GM21423 (cell line): ENCODE results near the gene C2CD5.

ENCODE experiments used
- ATAC-seq: cut with Tn5 transposase; IDR thresholded peaks from one replicate; pipeline ENCODE4 v1.9.1; 2021; ENCODE audit warnings: mild to moderate bottlenecking, moderate library complexity; ENCODE audit not compliant: unreplicated experiment

C2CD5 gene

DNA sequence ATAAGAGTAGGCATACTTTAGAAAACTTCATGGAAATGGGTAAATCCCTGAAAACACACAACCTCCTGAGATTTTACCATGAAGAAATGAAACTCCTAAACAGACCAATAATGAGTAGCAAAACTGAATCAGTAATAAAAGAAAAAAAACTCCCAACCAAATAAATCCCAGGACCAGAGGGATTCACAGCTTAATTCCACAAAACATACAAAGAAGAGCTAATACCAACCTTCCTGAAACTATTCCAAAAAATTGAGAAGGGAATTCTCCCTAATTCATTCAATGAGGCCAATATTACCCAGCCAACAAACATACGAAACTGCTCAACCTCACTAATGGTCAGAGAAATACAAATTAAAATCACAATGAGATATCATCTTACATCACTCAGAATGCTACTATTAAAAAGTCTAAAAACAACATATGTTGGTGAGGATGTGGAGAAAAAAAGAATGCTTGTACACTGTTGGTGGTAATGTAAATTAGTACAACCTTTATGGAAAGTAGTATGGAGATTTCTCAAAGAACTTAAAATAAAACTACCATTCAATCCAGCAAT, 112.6 kb downstream of the C2CD5 start:
- ATAC-seq, result no peak

DNA sequence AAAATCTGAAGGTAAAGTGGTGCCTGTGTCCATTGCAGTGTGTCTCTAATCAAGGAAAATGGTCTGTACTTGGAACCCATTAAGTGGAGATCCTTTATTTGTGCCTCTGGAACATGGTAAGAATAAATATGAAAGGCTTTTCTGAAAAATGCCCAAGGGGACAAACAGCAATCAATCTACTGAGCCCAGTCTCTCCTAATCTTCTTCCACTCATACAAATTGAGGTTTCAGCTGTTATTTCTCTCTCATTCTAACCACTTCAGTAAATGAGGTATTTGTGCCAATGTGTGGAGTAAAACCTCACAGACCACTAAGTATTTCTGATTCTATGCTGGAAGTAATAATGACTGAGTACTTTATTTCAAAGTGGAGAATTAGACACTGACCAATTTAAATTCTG, 127.5 kb downstream of the C2CD5 start:
- ATAC-seq, result no peak

DNA sequence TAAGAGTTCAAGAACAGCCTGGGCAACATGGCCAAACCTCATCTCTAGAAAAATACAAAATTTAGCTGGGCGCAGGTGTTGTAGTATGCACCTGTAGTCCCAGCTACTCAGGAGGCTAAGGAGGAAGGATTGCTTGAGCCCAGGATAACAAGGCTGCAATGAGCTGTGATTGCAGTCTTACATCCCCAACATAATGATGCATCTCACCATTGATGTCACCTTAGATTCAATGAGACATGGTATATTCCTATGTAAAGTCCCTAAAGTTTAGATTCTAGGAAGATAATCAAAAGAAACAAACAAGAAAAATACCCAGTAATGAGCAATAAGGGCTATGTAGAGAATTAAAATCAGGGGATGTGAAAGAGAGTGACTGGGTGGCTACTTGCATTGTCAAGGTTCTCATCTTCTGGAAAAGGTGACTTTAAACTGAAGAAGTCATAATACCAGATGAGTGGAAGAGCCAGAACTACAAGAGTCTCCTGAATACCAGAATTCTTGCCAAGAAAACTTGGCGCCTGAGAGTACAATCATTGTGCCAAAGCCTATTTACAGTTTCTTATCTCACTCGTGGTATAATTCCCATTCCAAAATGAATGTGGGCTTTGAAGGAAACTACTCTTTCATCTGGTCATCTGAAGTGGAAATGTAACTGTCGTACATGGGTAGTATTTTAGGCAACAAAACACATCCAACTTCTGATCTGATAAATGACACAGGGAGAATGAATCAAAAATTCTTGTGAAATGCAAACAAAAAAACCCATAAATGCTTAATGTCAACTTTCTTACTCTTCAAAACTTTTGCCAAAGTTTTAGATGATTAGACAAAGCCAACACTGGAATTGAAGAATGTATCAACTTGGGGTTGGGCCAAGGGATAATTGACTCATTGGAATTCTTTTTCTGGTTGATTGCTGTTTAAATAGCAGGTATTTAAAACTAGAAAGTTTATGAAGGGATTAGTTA, 128.7 kb downstream of the C2CD5 start:
- no peak for ATAC-seq

DNA sequence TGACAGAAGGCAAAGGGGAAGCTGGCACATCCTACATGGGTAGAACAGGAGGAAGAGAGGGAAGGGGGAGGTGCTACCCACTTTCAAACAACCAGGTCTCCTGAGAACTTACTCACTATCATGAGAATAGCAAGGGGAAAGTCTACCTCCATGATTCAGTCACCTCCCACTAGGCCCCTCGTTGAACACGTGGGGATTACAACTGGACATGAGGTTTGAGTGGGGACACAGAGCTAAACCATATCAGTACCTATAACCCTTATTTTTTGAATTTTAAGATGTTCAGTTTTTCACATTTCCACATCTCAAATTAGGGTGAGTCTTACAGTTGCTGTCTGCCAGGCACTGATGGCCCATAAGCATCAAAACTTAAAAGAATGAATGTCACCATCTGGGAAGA, 129.6 kb downstream of the C2CD5 start:
- no peak for ATAC-seq

DNA sequence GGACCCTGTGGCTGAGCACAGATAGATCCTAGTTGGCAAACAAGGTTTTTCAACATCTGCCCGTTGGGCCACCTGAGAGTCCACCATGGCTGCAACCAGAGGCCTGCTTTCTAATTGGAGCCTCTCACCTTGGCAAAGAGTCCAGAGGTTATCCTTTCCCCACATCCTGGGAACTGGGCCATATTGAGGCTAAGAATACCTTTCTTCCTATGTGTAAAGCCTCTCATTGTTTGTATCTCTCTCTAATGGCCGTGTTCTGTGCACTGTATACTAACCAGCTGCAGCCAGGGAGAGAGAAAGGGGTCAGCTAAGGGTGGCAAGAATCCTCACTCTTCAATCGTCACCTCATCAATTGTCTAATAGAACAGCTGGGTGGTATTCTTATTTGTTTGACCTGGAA, 130.8 kb downstream of the C2CD5 start:
- no peak for ATAC-seq

DNA sequence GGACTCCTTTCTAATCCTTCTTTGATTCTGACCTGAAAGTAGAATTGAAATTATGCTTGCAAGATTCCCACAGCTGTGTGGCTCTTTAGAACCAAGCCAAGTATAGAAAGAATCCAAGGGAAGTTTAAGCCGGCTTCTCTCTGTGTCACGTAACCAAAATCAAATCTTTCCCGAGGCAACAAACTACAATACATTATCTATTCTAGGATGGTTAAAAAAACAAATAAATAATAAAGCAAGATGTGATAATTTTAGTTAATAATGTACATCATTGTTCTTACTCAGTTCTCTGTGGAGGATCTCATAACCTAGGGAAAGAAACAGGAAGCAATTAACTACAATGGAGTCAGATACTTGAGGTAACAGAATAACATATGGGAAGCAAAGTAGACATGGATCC, 131.8 kb downstream of the C2CD5 start:
- ATAC-seq, result no peak

DNA sequence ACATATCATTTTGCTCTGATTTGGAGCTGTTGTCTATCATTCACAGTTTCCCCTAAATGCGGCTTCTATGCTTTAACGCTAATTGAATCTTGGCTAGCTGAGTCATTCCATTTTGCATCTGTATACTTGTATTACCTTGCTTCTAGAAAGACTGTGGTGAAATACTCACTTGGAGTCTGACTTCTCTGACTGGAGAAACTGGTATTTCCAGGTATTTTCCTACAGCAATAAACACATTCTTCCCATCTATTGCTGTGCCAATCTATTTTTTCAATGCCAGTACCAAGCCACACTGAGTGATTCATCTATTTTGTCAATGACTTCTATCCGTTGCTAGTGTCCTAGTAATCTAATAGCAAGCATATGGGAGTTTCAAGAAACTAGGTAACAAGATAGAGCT, 133.9 kb downstream of the C2CD5 start:
- ATAC-seq, result no peak

DNA sequence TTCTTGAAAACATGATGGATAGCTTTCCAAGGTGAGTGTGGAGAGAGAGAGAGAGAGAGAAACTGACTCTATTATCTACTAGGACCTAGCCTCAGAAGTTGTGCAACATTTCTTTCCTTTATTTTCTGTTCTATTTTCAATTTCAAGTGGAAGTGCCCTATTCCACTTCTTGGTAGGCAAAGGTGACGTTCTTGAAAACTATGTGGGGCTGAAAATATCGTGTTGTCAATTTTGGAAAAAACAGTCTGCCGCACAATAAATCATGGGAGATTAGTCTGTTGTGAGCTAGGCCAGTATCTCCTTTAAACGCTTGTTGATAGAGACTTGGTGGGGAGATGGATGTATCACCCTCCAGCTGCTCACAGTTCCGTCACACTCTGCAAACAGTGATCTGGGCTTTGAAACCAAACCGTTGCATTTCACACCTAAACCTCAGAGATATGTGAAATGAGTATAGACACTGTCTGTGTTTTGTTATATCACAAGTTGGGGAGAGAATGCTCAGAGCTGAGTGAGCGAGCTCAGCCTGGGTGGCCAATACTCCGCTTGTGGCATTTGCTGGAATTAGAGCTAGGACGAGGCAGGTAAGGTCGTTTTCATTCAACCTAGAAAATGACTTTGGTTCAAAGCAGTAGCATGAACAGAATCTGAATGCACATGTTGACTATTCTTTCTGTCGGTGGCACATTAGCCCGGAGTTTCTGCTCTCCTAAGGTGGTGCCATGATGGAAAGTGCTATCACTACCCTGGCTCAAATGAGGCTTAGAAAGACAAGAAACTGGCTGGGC, 134.8 kb downstream of the C2CD5 start:
- peak; percentile 96 for ATAC-seq

DNA sequence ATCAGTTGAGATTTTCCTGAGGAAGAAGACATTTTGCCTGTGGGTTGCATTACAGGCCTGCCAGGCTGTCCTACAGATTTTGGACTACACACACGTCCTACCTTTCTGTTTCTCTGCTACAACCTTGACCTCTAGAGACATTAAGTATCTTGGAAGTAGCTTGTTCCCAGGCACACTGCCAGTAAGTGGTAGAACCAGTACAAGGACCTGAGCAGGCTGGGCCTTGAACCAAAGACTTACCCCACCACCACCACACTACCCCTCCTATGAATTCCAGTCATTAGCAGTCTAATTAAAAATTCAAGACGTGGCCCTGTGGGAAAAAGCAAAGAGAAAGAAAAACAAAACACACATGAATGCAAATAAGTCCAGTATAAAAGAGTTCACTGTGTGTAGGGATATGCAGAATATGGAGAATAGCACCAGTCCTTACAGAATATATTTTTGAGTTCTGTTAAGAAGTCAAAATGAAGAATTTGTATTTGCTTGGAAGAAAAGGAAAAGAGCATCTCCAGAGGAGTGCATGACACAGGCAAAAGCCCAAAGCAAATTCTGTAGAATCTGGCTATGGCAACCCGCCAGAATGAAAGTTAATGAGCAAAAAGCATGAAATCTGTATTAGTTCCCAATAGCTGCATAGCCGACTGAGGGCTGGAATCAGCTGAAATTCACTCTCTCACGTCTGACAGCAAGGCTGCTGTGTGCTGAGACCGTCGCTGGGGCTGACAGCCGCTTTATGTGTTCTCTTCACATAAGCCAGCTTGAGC, 135.5 kb downstream of the C2CD5 start:
- ATAC-seq, result no peak

DNA sequence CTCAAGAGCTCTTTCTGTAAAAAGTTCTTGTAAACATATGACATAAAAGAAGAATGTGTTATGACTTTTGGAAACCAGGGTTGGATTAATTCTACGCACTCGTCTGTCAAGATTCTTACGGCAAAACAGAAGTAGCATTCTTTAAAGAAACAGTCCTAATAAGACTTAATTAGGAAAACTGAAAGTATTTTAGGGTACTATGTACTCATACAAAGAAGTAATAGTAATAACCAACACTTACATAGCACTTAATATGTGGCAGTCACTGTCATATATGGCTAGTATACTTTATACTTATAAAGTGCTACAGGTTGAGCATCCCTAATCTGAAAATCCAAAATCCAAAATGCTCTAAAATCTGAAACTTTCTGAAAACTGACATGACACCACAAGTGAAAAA, 136.9 kb downstream of the C2CD5 start:
- ATAC-seq, result no peak

DNA sequence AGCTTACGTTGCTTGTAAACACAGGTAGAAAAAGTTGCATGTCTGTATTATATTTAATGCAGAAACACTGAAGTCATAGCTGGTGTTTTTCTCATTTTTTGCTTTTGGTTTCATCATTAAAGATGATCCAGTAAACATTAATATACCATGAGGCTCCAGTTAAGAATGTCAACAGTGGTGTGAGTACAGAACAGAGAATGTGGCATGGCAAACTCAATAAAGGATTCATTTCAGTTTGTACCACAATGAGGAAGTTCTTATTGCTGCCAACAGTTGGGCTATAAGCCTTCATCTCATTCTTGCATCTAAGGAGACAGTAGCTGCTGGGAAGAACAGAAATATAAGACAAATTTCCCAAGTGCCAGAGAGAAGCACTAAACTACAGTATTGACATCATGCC, 137.7 kb downstream of the C2CD5 start:
- ATAC-seq, result peak; percentile 47

DNA sequence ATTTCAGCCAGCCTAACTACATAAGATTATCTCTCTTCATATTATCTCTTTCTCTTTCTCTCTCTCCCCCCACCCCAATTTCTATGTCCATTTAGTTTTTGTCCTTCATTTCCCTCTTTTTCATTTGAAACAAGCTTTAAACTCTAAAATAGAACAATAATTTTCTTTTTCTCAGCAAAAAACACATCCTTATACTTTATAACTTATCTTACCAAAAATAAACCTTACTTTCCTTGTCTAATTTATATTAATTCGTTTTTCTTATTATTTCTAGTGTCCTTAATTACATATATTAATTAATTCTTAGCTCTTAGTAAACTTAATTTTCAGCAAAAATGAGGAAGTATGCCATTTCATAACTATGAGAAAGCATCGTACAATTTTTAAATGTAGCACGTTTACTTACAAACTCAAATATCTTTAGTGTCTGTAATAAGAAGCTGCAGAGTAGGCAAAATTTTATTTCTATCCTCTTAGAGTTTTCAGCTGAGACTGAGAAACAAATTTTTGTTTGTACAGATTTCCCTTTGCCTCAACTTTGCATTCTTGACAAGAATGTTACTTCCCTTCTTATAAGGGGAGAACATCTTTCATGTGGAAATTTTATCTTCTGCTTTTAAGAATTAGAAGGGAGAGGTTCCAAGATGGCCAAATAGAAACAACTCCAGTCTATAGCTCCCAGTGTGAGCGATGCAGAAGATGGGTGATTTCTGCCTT, 144.7 kb downstream of the C2CD5 start:
- ATAC-seq, result no peak
